Measurements from ENCODE around the gene TEX14.

TEX14 gene

GRCh38 chr17:58691701-58692238, at the start of gene TEX14:
TEX14 (minus strand) TSS chr17:58692045; CDS start chr17:58652001, 40,044 bp downstream.
- DNase-seq (ENCODE audit: low spot score in 2 of 2): no peak
- peaks cover 17% of the 10 kb centered on the region for H3K4me1 Mint-ChIP-seq
- no peaks in the 10 kb centered on the region for H3K27me3 Mint-ChIP-seq
- peaks cover 8% of the 10 kb centered on the region for H3K36me3 Mint-ChIP-seq
- H3K4me3 Mint-ChIP-seq: peak within 1 kb of the TSS; percentile 94
- no peak for ATAC-seq (ENCODE audit: low read depth)
- no peaks in the 10 kb centered on the region for H3K9me3 Mint-ChIP-seq
- peak within 1 kb of the TSS; percentile 94 for H3K27ac Mint-ChIP-seq

- no peak for ATAC-seq (ENCODE audit: low read depth)
- H3K9me3 Mint-ChIP-seq: no peaks in the 10 kb centered on the region
- H3K4me1 Mint-ChIP-seq: no peaks in the 10 kb centered on the region
- H3K27ac Mint-ChIP-seq: no peak overlapping the region
- no peak for DNase-seq (ENCODE audit: low spot score in 2 of 2)
- H3K27me3 Mint-ChIP-seq: no peaks in the 10 kb centered on the region
- H3K36me3 Mint-ChIP-seq: no peaks in the 10 kb centered on the region
- H3K4me3 Mint-ChIP-seq: no peak overlapping the region
Measured at GRCh38 chr17:58741121-58741625, 49.3 kb upstream of the TEX14 start.

- DNase-seq (ENCODE audit: low spot score in 2 of 2) (no peak), ATAC-seq (ENCODE audit: low read depth) (no peak)
- no peaks in the 10 kb centered on the region for H3K4me1 Mint-ChIP-seq
- no peaks in the 10 kb centered on the region for H3K9me3 Mint-ChIP-seq
- no peaks in the 10 kb centered on the region for H3K27me3 Mint-ChIP-seq
- no peak overlapping the region for H3K4me3 Mint-ChIP-seq
- H3K27ac Mint-ChIP-seq: no peak overlapping the region
- peaks cover 7% of the 10 kb centered on the region for H3K36me3 Mint-ChIP-seq
Measured at GRCh38 chr17:58734811-58735210, 43.0 kb upstream of the TEX14 start.

GRCh38 chr17:58734040-58734439, 42.2 kb upstream of the TEX14 start:
- DNase-seq (ENCODE audit: low spot score in 2 of 2) (no peak), ATAC-seq (ENCODE audit: low read depth) (no peak)
- H3K27me3 Mint-ChIP-seq: no peaks in the 10 kb centered on the region
- no peaks in the 10 kb centered on the region for H3K9me3 Mint-ChIP-seq
- H3K36me3 Mint-ChIP-seq: peaks cover 7% of the 10 kb centered on the region
- no peaks in the 10 kb centered on the region for H3K4me1 Mint-ChIP-seq
- H3K27ac Mint-ChIP-seq: no peak overlapping the region
- no peak overlapping the region for H3K4me3 Mint-ChIP-seq

- no peak overlapping the region for H3K4me3 Mint-ChIP-seq
- ATAC-seq (ENCODE audit: low read depth) (no peak), DNase-seq (ENCODE audit: low spot score in 2 of 2) (no peak)
- no peaks in the 10 kb centered on the region for H3K9me3 Mint-ChIP-seq
- peaks cover 9% of the 10 kb centered on the region for H3K36me3 Mint-ChIP-seq
- no peaks in the 10 kb centered on the region for H3K4me1 Mint-ChIP-seq
- no peak overlapping the region for H3K27ac Mint-ChIP-seq
- H3K27me3 Mint-ChIP-seq: no peaks in the 10 kb centered on the region
Measured at GRCh38 chr17:58730937-58731336, 39.1 kb upstream of the TEX14 start.

GRCh38 chr17:58728798-58729197, 37.0 kb upstream of the TEX14 start:
- no peak overlapping the region for H3K27ac Mint-ChIP-seq
- H3K27me3 Mint-ChIP-seq: no peaks in the 10 kb centered on the region
- H3K9me3 Mint-ChIP-seq: no peaks in the 10 kb centered on the region
- DNase-seq (ENCODE audit: low spot score in 2 of 2) (no peak), ATAC-seq (ENCODE audit: low read depth) (no peak)
- peaks cover 13% of the 10 kb centered on the region for H3K36me3 Mint-ChIP-seq
- H3K4me1 Mint-ChIP-seq: no peaks in the 10 kb centered on the region
- H3K4me3 Mint-ChIP-seq: no peak overlapping the region

GRCh38 chr17:58722696-58723095, 30.9 kb upstream of the TEX14 start:
- Mint-ChIP-seq H3K36me3 (peaks cover 11% of the 10 kb centered on the region), H3K4me3 (no peak overlapping the region), H3K27ac (no peak overlapping the region), H3K27me3 (no peaks in the 10 kb centered on the region), H3K9me3 (no peaks in the 10 kb centered on the region), H3K4me1 (no peaks in the 10 kb centered on the region)
- no peak for ATAC-seq (ENCODE audit: low read depth)
- no peak for DNase-seq (ENCODE audit: low spot score in 2 of 2)

- ATAC-seq (ENCODE audit: low read depth) (no peak), DNase-seq (ENCODE audit: low spot score in 2 of 2) (no peak)
- no peaks in the 10 kb centered on the region for H3K4me1 Mint-ChIP-seq
- no peak overlapping the region for H3K4me3 Mint-ChIP-seq
- no peaks in the 10 kb centered on the region for H3K9me3 Mint-ChIP-seq
- no peaks in the 10 kb centered on the region for H3K27me3 Mint-ChIP-seq
- H3K27ac Mint-ChIP-seq: no peak overlapping the region
- peaks cover 11% of the 10 kb centered on the region for H3K36me3 Mint-ChIP-seq
Measured at GRCh38 chr17:58722274-58722673, 30.4 kb upstream of the TEX14 start.

GRCh38 chr17:58710948-58711552, 19.2 kb upstream of the TEX14 start:
- no peaks in the 10 kb centered on the region for H3K27me3 Mint-ChIP-seq
- peak; percentile 43 for ATAC-seq (ENCODE audit: low read depth)
- no peaks in the 10 kb centered on the region for H3K9me3 Mint-ChIP-seq
- H3K4me1 Mint-ChIP-seq: peaks cover 10% of the 10 kb centered on the region
- DNase-seq (ENCODE audit: low spot score in 2 of 2): peak; percentile 29 to 48
- peaks cover 16% of the 10 kb centered on the region for H3K36me3 Mint-ChIP-seq
- H3K27ac Mint-ChIP-seq: no peak overlapping the region
- H3K4me3 Mint-ChIP-seq: no peak overlapping the region

GRCh38 chr17:58706351-58707140, 14.7 kb upstream of the TEX14 start:
- Mint-ChIP-seq H3K4me1 (peaks cover 10% of the 10 kb centered on the region), H3K27me3 (no peaks in the 10 kb centered on the region), H3K27ac (peak overlapping the region; percentile 17), H3K4me3 (no peak overlapping the region), H3K36me3 (peaks cover 21% of the 10 kb centered on the region), H3K9me3 (no peaks in the 10 kb centered on the region)
- ATAC-seq (ENCODE audit: low read depth) (no peak), DNase-seq (ENCODE audit: low spot score in 2 of 2) (no peak)

- H3K36me3 Mint-ChIP-seq: peaks cover 20% of the 10 kb centered on the region
- no peak overlapping the region for H3K4me3 Mint-ChIP-seq
- H3K4me1 Mint-ChIP-seq: peaks cover 8% of the 10 kb centered on the region
- ATAC-seq (ENCODE audit: low read depth) (no peak), DNase-seq (ENCODE audit: low spot score in 2 of 2) (no peak)
- H3K27ac Mint-ChIP-seq: no peak overlapping the region
- H3K27me3 Mint-ChIP-seq: no peaks in the 10 kb centered on the region
- no peaks in the 10 kb centered on the region for H3K9me3 Mint-ChIP-seq
Measured at GRCh38 chr17:58703916-58704286, 12.1 kb upstream of the TEX14 start.

- Mint-ChIP-seq H3K4me3 (no peak overlapping the region), H3K4me1 (peaks cover 8% of the 10 kb centered on the region), H3K27ac (no peak overlapping the region), H3K27me3 (no peaks in the 10 kb centered on the region), H3K9me3 (no peaks in the 10 kb centered on the region), H3K36me3 (peaks cover 20% of the 10 kb centered on the region)
- ATAC-seq (ENCODE audit: low read depth) (no peak), DNase-seq (ENCODE audit: low spot score in 2 of 2) (no peak)
Measured at GRCh38 chr17:58703137-58703915, 11.5 kb upstream of the TEX14 start.

- no peak overlapping the region for H3K4me3 Mint-ChIP-seq
- no peaks in the 10 kb centered on the region for H3K9me3 Mint-ChIP-seq
- no peaks in the 10 kb centered on the region for H3K27me3 Mint-ChIP-seq
- peaks cover 20% of the 10 kb centered on the region for H3K36me3 Mint-ChIP-seq
- ATAC-seq (ENCODE audit: low read depth): no peak
- H3K4me1 Mint-ChIP-seq: peaks cover 8% of the 10 kb centered on the region
- DNase-seq (ENCODE audit: low spot score in 2 of 2): no peak
- H3K27ac Mint-ChIP-seq: no peak overlapping the region
Measured at GRCh38 chr17:58702708-58703107, 10.9 kb upstream of the TEX14 start.

GRCh38 chr17:58702045-58702476, 10.2 kb upstream of the TEX14 start:
- no peaks in the 10 kb centered on the region for H3K27me3 Mint-ChIP-seq
- H3K4me1 Mint-ChIP-seq: peaks cover 8% of the 10 kb centered on the region
- no peak overlapping the region for H3K4me3 Mint-ChIP-seq
- no peak overlapping the region for H3K27ac Mint-ChIP-seq
- H3K36me3 Mint-ChIP-seq: peaks cover 20% of the 10 kb centered on the region
- H3K9me3 Mint-ChIP-seq: no peaks in the 10 kb centered on the region
- no peak for ATAC-seq (ENCODE audit: low read depth)
- DNase-seq (ENCODE audit: low spot score in 2 of 2): no peak
